Tibial nerve (tissue), 3 donors: ENCODE results near the gene RNF8.
"Not testable (repeated sequence)": the region's sequence is repeated elsewhere in the genome, so short reads cannot be mapped to it uniquely, and the experiment has no call there.

Experiments used
- CTCF ChIP-seq, 5 experiments: fragments of 200-600 bp in 3 of 5; fragments of 450-650 bp in 2 of 5; sonication (generic) in 3 of 5; IDR thresholded peaks; one replicate each; pipeline ENCODE4 v1.5.1; 2016 to 2019; ENCODE audit warnings: antibody characterized with exemption in 5 of 5, mild to moderate bottlenecking in 3 of 5, moderate library complexity in 2 of 5
- POLR2A ChIP-seq, 2 donors: fragments of 450-650 bp; IDR thresholded peaks; one replicate each; pipeline ENCODE4 v1.6.1; 2017; ENCODE audit warnings: antibody characterized with exemption in 2 of 2, mild to moderate bottlenecking in 2 of 2, moderate library complexity in 2 of 2

- not testable (repeated sequence) for TF ChIP-seq CTCF, POLR2A (IDR thresholded peaks at IDR 0.05)
Measured at GRCh38 chr6:37443216-37443542, 89.4 kb downstream of the RNF8 start.
